Right ventricle myocardium inferior (tissue), 1 donor: ENCODE results near the gene EXOC6B. TPM values are rescaled to one million over a fixed set of nuclear protein-coding genes. Genes with fewer than 3 reads are reported as not detected.

Source experiments
- ATAC-seq: fragments of 200-7000 bp; cut with Tn5 transposase; one replicate; pipeline ENCODE4 v1.9.1; 2020; ENCODE audit warnings: mild to moderate bottlenecking, moderate library complexity
- DNase-seq: peaks from one replicate; pipeline ENCODE4 v3.0.0; 2021; ENCODE audit errors: missing footprints
- intact Hi-C: fragments of 100-400 bp; cut with DNase I; formaldehyde crosslinking; loops from one replicate; pipeline ENCODE4 v1.11.0; 2022
- total RNA-seq: library from RNA; stranded (reverse); fragmentation: NEBNext Ultra II Directional; extraction: Animal tissue kit (Norgen Biotek cat#: 25700); gene quantifications from one replicate; pipeline ENCODE4 v1.2.1, GENCODE V29; 2021
- donor health status: DM: no; HTN: yes; CAD: no; lungs with severe emphysema.

Gene EXOC6B
- total RNA-seq, 1 donor from 2014 or later: 117 TPM

DNA sequence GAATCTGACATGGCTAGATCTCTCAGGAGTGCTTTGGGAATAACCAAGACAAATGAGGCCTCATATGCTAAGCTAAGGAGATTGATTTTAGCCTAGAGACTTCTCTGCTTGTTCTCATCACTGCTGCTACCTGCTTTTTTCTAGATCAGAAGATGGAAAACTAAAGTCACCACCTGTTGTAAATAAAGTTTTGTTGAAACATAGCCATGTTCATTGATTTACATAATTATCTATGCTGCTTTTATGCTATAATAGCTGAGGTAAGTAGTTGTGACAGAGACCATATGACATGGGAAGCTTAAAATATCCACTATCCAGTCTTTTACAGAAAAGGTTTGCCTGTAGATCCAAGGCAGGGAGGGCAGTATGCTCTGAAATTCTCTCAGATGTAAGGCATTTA, 632.1 kb downstream of the EXOC6B start:
- no peak for ATAC-seq
- no peak for DNase-seq
- intact Hi-C loops: no loop called here

DNA sequence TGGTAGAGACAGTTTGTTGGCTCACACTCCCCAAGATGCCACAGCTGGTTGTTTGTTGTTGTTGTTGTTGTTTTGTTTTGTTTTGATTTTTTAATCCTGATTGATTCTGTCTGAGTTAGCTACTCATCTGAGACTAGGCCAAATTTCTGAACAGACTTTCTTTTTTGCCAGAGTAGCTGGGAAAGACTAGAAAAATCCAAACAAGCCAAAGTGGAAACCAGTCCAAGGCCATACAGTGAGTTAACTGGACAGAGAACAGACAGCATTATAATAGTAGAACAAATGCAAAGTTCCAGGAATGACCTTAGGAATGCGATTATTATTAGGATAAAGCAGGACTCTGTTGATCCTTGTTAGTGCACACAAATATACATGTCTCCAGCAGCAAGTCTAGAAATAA, 634.4 kb downstream of the EXOC6B start:
- ATAC-seq (no peak), DNase-seq (no peak)
- intact Hi-C loops: no loop called here

DNA sequence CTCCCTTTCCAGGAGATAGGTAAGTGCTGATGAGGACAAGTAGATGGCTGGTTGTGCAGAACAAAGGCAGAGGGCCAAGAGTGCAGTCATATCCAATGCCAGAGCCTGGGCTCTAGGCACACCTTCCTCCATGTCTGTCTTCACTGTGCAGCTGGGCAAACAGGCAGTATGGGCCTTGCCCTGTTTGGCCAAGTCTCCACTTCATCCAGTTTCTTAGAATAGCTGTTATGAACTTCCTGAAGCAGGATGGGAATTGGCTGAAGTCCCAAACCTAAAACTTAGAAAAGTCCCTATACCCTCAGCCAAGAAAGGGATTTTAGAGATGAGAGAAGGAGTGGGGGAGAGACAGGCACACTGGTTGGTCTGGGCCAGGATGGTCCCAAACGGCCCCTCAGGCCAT, 640.6 kb downstream of the EXOC6B start:
- ATAC-seq: no peak
- no peak for DNase-seq
- intact Hi-C loops: no loop called here

DNA sequence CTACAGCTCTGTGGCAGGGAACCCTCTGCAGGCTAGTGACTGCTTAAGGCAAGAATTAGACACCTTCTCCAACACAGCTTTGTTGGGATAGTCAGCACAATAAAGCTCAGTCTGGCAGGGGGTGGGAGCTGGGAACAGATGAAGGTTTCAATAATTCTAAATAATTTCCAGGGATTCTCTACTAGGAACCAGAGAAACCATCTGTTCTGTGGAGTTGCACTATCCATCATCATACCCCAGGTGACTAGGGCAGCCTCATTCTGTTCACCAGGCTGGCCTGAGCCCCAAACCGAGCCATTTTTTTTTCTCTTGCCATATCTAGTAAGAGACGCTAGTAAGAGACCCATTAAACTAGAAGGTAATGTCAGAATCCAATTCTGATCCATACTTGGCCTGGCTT, 642.4 kb downstream of the EXOC6B start:
- no peak for ATAC-seq
- intact Hi-C loops: no loop called here
- no peak for DNase-seq

DNA sequence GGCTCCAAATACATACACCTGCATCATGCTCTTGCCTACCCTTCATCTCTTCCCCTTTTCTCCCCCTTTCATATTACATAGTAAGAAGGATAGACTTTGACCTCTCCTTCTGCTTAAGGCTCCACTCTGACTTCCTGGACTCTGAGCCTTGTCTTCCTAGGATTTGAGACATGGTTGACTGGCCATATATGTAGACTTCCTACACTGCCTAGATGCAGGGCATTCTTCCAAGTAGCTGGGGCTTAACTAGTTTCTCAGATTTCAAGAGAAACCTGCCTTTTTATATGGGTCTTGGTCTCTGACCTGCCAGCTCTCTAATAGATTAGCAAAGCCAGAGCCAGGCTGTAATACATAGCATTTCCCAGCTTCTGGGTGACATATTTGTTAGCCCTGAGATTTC, 642.8 kb downstream of the EXOC6B start:
- ATAC-seq: no peak

DNA sequence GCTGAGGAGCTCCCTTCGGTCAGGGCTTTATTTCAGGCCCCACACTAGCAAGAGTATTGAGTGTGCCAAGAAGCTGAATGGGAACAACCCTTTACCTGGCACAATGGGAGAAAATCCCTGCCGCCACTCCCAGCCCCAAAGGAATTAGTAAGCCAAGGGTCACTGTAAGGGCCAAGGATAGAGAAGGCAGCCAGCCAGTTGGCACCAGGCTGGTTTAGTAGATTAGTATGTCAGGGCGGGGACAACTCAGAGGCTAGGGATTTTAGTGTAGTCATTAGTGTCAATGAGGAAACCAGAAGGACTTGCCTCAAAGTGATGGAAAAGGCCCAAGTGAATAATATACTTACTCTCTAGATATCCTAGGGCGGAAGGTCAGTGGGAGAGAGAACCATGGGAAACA, 643.3 kb downstream of the EXOC6B start:
- ATAC-seq (peak; percentile 56), DNase-seq (no peak)
- intact Hi-C loops: no loop called here

More for the DNA sequence above, 642.8 kb downstream of the EXOC6B start:
- intact Hi-C loops: no loop called here
- no peak for DNase-seq

DNA sequence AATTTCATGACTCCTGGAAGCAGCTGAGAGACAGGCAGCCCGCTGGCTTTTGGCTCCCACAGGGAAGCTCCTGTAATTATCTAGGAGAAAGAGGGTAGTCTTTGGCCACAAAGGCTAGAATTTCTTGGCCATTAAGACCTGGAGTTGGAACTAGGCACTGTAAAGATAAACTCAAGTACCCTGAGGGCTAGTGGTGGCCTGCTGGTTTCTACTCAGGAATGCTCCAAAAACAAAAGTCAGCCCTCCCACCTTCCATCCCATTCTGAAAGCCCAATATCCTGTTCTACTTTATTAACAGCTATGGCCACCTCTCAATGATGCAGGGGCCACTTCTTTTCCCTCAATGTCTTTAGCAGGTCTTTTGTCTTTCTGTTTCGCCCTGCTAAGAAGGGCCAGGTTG, 644.2 kb downstream of the EXOC6B start:
- intact Hi-C loops: no loop called here
- DNase-seq: no peak
- no peak for ATAC-seq

DNA sequence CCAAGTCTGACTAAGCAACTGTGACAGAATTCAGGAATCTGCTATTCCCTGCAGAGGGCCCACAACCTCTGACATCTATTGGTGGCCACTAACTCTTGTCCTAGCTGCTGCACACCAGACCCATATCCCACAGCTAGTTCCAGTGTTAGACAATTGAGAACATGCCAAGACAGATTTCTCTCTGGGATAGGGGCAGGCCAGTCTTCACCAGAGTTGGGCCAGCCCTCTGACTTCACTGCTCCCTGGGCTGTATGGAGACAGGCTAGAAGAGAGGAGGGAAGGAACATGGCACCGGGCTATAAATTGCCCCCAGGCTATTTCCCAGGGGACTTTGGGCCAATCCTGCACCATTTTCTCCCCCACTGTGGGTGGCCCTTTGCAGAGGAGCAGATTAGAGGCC, 645.5 kb downstream of the EXOC6B start:
- intact Hi-C loops: no loop called here
- DNase-seq (no peak), ATAC-seq (no peak)

DNA sequence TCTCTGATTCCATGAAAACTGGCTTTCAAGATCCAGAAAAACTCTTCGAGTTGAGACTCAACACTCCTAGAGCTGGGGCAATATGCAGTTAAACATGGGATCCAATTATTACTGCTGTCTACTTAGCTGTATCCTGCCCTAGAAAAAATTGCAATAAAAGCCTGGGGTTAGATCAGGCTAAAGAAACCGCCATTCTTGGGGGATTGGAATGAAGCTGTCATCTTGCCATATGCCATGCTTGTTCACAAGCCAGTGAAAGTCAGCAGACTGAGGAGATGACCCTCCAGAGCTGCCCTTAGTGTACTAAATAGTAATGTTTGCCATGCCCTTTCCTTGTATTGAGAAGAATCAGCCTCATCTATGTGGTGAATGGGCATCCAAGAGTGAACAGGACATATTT, 647.3 kb downstream of the EXOC6B start:
- intact Hi-C loops: no loop called here
- DNase-seq (no peak), ATAC-seq (no peak)

DNA sequence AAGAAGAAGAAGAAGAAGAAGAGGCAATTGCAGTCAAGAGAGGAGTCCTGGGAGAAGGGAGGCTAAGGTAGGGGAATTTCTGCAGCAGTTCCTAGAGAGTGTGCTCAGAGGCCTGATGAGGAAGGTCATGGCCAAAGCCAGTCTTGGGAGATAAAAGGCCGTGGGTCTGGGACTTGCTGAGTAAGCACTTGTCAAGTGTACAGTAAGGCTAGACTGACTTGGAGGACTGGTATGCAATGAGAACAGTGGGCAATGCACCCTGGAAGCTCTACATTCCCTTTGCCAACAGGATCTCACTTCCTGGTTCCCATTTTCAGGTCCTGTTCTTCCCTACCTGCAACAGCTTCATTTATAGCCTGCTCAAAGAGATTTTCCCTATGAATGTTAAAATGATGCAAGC, 649.6 kb downstream of the EXOC6B start:
- DNase-seq (no peak), ATAC-seq (no peak)
- intact Hi-C loops: no loop called here

DNA sequence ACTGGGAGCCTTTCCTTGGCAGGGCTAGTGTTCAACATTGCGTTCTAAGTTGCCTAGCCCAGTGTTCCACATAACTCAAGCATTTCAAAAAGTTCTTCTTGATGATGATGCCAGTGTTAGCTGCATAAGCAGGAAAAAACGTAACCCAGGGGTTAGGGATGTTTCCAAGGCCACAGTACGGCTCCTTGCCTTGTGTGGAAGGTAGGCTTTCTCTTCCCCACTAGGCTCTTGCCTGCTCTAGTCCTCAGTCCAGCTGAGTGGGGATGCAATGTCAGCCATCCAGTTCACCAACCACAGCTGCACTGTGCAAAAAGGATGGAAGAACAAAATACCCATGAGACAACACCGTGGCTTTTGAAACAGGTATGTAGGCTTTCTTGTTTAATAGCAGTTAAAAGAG, 650.2 kb downstream of the EXOC6B start:
- DNase-seq (no peak), ATAC-seq (no peak)
- intact Hi-C loops: no loop called here

DNA sequence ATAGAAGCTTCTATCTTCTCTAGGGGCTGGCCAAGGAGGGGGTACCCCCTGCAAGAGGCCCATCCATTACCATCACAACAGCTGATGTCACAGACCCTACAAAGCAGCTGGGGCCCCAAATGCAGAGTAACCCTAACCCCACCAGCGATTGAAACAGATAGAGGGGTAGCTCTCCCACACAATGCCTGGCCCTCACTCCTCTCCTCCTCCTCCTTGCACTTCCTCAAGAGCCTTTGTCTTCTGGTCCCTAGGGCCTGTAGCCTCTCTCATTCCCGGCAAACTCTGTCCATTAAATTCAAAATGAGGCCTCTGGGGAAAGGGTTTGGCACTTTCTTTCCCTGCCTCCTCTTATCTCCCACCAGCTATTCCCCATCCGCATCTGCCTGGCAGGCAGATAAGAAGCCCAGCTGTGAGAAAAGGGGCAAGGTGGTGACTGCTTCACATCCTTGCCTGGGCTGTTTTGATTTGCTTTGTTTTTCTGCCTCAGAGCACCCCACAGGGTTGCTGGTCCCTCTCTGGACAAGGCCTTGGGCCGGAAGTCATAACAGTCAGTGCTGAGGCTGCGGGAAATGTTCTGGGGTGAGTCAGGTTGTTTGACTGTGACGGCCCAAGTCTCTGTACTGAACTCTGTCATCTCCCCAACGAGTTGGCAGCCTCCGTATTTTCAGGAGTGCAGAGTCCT, 652.1 kb downstream of the EXOC6B start:
- DNase-seq (no peak), ATAC-seq (no peak)
- intact Hi-C loops: no loop called here

DNA sequence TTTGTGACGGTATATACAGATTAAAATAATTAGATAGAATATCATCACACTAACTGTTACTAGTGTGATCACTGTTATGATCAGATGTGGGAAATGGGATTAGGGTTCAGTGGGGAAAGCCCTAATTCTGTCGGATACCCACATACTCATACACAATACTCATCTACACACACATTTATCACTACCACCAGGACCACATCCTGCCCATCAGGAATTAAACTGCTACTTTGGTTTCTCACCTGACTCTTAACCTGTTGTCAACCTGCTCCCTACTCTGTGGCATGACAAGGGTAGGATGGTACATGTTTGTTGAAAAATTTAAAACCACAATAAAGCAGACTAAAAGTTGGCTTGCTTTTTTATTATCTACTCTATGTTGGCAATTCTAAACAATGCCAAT, 653.4 kb downstream of the EXOC6B start:
- DNase-seq: no peak
- no peak for ATAC-seq
- intact Hi-C loops: no loop called here

DNA sequence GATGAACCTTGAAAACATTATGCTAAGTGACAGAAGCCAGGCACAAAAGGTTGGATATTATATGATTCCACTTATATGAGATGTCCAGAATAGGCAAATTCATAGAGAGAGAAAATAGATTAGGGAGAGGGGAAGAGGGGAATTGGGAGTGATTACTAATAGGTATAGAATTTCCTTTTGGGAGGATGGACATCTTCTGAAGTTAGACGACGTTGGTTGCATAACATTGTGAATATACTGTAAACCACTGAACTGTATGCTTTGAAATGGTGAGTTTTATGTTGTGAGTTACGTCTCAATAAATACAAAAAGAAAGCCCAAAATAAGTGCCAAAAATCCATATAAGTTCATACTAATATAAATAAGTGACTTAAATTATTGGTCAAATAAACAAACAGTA, 659.6 kb downstream of the EXOC6B start:
- intact Hi-C loops: no loop called here
- DNase-seq: no peak
- ATAC-seq: no peak

DNA sequence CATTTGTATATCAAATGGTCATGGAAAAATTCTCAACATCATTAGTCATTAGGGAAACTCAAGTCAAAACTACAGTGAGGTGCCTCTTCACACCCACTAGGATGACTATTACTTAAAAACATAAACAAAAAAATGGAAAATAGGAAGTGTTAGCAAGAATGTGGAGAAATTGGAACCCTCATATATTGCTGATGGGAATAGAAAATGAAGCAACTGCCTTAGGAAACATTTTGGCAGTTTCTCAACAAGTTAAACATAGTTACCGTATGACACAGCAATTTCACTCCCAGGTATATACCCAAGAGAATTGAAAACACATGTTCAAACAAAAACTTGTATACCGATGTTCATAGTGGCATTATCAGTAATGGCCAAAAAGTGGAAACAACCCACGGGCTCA, 660.0 kb downstream of the EXOC6B start:
- no peak for ATAC-seq
- DNase-seq: no peak
- intact Hi-C loops: no loop called here

DNA sequence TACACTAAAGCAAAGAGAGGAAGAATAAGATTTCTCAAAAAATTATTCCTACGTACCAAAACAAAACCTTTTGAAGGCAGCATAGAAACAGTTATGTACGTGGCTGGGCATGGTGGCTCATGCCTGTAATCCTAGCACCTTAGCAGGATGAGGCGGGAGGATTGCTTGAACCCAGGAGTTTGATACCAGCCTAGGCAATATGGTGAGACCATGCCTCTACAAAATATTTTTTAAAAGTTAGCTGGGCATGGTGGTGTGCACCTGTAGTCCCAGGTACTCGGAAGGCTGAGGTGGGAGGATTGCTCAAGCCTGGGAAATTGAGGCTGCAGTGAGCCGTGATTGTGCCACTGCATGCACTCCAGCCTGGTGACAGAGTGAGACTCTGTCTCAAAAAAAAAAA, 663.3 kb downstream of the EXOC6B start:
- intact Hi-C loops: no loop called here
- DNase-seq (no peak), ATAC-seq (no peak)

DNA sequence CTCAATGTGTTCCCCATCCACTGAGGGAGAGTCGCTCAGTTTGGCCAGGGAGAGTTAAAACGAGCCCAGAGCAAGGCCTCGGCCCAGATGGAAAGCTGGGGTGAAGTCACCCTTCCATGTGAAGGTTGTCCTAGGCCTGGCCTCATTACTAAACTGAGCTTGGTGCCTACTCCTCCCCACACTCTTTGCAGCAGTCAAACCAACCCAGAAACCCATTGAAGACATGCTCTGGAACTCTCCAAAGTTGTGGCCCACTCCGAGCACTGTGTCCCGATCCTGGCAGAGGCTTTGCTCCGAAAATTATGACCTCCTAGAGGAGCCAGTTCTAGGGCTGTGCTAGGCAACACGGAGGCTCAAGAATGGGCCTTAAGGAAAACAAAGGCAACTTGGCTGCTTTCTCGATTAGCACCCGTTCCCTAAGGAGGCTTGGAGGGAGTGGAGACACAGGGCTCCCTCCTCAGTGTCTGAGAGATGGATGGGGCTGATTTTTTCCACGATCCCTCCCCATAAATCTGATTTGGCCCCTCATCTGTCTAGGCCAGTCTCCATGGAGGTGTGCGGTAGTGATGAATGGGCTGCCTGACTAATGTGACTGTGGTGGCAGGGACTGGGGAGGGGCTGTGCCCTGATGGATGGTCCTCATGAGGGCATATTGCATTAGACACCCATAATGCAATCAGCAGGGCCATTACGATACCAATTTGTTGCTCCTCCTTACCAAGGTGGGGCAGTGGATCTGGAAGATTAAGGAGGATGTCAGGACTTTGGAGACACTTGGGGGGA, 666.4 kb downstream of the EXOC6B start:
- ATAC-seq (no peak), DNase-seq (no peak)
- intact Hi-C loops: no loop called here

DNA sequence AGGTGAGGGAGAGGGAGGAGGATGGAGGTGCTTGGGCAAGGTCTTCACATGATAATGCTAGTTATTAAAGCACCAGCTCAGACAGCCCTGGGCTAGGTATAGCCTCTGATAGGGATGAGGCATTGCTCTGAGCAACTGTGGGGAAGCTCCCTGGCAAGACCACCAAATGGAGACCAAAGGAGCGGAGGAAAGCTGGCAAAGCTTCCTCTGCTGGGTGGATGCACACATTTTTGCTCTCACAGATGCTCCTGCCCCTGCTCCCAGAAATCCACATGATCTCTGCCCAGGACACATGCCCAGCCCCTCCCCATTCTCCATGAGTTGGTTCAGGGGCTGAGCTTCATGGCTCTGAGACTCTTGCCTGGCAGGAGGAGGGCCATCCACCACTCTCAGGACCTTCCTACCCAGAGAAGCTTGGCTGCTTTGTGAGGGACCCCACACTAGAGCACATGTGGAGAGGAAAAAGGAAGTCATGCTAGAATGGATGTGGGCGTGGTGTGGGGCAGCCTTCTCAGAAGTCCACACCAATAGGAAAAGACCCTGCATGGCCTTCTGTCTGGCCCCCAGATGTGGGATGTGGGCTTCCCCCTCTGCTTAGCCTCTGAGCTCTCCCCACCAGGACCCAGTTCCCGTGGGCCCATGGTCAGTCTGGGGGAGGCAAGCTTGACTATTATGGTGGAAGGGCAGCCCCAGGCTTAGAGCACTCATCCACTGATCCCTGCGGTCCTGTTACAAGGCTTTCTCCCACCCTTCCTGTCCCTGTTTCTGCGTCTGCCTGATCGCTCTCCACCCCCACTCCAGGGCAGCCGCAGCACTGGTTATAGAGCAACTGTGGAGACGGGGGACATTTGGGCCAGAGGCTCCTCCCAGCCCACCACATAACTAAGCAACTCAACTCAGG, 667.7 kb downstream of the EXOC6B start:
- no peak for ATAC-seq
- no peak for DNase-seq
- intact Hi-C loops: no loop called here

DNA sequence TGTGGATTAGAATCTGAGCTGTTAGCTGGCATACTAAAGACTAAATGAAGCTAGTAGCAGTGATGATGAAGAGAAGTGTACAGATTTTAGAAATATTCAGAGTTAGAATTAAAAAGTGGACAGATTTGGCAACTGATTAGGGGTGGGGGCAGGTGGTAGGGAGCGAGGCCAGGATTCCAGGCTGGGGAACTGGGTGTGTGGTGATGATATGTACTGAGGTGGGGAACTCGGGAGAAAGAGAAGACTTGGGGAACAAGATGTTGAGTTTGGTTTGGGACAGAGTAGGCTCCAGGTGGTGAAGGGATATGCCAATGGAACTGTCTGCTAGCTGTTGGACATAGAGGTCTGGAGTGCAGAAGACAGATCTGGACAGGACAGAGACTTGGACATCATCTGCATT, 669.0 kb downstream of the EXOC6B start:
- no peak for DNase-seq
- intact Hi-C loops: no loop called here
- ATAC-seq: no peak

DNA sequence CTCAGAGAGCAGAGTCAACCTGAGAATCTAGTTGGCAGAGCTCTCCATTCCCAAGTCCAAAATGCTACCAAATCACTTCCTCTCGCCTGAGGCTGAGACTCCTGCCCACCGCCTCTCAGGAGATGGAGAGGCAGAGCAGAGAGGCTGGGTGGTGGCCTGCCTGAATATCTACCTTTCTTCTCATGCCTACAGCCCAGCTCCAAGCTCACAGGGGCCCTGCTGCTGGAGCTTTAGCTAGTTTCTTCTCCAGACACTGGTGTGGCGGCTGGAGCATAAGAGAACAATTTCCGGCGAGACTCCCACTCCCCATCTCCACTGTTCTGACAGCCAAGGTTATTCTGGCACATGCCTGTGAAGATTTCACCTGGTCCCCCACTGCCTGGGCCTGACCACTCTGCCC, 670.1 kb downstream of the EXOC6B start:
- intact Hi-C loops: no loop called here
- DNase-seq (no peak), ATAC-seq (no peak)
